ENCODE measurements around the gene PPAT.

The PPAT gene

GRCh38 chr4:56433280-56433679 is 2.1 kb downstream of the PPAT start:
- DNase-seq (ENCODE audit: low read depth) = no peak

DNA sequence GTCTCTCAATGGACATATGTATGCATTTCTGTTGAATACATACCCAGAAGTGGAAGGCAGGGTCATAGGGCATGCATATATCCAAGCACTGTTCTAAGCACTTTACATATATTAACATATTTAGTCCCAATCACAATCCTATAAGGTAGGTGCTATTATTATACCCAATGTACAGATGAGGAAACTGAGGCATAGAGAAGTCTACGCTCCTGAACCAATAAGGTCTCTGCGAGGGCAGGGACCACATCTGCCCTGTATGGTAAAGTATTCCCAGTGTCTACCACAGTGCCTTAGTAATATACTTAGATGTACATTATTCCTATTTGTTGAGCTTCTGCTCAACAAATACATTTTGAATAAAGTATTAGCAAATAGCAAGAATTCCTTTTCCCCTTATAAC is 5.2 kb downstream of the PPAT start:
- DNase-seq (ENCODE audit: low read depth) = no peak

DNA sequence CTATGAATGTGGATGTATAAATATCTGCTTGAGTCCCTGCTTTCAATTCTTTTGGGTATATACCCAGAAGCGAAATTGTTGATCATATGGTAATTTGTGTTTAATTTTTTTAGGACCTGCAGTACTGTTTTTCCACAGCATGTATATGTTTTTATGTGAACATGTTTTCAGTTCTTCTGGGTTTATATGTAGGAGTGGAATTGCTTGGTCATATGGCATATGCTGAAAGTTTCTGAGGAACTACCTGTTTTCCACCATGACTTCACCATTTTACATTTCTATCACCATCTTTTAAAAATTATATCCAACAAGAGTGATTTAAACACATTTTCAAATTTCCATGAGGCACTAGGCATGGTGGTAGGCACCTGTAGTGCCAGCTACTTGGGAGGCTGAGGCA is 8.2 kb downstream of the PPAT start:
- no peak for DNase-seq (ENCODE audit: low read depth)

GRCh38 chr4:56426273-56426672 is 9.1 kb downstream of the PPAT start:
- DNase-seq (ENCODE audit: low read depth) = no peak

DNA sequence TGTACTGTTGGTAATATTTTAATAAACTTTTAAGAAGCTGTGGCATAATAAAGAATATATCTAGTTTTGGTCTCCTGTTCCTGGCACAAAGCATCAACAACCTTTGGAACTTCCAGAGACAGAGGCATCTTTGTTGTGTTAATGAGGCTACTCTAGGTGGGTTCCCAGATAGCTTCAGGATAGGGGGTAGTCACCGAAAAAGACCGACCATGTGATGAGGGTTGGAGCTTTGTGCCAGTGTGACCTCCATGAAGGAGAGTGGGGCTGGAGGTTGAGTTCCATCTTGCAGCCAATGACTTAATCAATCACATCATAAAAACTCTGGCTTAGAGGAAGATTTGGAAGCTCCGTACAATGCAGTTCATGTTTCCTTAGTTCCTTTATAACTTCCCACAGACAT is 9.9 kb downstream of the PPAT start:
- no peak for DNase-seq (ENCODE audit: low read depth)

DNA sequence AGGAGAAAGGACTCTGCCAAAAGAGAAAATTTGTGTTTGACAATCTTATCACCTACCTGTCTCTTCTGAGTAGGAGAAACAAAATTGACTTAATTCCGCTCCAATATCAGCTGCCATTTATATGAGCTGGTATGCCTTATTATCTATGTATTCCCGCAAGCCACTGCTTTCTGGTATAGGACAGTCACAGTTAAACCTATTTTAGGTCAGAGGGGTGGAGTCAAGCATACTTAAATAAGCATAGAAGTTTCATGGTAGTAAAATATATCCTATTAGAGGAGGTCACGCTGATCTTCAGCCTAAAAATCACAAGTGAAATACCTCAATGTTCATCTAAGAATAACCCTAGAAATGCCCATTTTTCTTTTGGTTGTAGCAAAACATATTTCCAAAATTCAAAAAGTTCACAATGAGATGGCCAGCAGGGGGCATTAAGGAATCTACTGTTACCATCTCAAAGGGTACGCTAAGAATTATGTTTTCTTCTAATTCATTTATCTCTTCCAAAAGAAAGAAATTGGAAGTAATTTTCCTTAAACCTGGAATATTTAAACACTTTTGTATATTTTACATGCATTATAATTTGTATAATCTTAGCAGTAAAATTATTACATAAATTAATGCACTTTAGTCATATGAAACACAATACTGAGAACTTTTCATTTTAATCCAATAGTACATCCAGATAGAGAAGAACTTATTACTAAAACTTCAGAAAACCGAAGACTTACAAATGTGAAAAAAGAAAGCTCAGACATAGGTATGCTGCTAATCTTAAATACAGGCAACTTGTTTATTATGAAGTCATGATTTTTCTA is 10.5 kb downstream of the PPAT start:
- DNase-seq (ENCODE audit: low read depth) = peak; percentile 56

DNA sequence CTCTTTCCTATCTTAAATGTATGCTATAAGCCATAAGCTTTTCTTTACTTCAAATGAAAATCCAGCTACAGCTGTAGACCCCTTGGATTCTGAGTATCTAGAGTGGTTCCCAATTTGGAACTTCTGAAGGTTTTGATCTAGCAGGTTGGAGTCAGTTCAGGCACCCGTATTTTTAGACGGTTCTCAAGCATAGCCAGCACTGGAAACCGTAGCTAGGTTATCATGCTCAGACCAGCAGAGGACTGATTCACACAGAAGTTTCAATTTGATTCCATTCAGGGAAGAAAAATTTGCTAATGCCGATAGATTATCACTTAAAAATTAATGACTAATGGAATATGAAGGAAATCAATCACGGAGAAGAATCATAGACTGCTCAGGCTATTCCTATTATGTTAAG is 11.2 kb downstream of the PPAT start:
- DNase-seq (ENCODE audit: low read depth) = no peak

DNA sequence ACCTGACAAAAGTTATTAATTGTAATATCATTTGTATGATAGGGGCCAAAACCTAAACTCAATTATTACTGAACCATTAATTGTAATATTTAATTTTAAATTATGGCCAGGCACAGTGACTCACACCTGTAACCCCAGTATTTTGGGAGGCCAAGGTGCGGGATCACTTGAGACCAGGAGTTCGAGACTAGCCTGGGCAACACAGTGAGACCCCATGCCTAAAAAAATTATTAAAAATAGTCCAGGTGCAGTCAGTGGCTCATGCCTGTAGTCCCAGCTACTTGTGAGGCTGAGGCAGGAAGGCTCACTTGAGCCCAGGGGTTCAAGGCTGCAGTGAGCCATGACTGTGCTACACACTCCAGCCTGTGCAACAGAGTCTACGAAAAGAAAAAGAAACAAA is 18.0 kb downstream of the PPAT start:
- no peak for DNase-seq (ENCODE audit: low read depth)

- DNase-seq (ENCODE audit: low read depth) = no peak
Measured at GRCh38 chr4:56416349-56416748, 19.1 kb downstream of the PPAT start.

DNA sequence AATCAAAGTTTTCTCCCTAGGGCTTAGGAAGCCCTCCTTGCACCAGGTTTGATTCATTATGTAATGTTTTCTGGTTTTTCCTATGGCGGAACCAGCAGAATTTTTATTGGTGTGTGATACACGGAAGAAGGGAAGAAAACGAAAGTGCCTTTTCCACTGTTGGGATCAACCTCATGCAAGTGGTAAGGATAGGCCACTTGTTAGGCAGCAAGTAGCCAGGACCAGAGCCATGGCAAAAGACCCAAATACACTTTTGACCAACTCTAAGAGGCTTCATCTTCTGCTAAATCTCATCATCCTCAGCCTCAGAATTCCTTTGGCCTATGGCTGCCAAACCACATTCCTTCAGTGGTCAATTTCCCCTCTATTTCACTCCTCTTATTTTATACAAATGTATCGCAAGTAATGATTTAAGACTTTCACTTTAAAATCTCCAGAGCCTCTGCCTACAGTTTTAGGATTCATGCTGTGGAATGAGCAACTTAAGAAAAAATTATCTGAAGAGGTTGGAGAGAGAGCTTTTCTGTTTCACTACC is 21.2 kb downstream of the PPAT start:
- DNase-seq (ENCODE audit: low read depth) = no peak

DNA sequence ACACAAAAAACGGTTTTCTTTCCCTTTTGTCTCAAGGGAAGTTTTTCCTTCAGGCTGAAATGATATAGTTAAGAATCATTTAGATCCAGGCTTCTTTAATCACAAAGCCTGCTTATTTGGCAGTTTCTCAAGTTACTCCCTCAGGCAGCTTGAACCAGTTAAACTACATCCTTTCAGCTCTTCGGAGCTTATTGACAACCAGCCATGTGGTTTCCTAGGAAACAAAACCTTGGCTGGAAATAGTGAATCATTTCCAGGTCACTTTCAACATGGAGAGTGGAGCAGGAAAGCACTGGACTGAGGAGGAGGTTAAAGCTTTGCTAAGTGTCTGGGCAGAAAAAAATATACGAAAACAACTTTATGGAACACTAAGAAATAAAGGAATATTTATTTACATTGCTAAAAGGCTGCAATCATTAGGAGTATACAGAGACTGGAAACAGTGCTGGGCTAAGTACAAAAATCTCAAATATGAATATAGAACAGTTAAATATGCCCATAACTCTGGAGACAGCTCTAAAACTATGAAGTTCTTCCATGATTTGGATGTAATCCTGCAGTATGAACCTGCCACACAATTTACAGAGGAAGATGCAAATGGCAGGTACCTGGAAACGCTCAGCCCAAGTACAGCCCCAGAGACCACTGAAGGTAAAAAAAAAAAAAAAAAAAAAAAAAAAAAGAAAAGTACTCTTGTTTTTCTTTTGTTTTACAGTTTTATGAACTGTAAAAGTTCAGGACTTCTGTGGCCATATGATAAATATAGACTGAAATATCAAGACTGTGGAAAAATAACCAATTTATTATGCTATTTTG is 25.0 kb downstream of the PPAT start:
- DNase-seq (ENCODE audit: low read depth) = peak; percentile 95

DNA sequence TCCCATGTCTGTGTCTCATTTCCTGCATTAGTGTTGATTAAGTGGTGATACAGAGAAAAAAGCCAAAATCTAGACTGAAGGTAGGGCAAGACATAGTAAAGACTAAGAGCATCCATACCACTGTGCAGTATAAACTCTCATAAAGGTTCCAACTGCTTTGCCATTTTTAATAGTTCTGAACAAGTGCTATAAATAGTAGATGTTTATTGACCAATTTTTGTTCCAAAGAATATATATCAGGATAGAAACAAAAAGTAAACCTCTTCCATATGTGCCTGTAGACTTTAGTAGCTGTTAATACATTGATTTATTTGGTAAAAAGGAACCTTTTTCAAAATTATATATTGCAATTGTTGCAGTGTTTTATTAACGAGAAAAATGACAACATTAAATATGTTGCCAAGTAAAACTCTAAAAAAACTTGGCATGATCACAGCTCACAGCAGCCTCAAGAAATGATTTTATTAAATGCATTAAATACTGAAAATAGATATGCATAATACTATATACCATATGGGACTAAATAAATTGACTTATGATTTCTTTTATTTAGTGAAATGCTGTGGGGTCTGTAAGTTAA is 25.8 kb downstream of the PPAT start:
- DNase-seq (ENCODE audit: low read depth) = no peak

DNA sequence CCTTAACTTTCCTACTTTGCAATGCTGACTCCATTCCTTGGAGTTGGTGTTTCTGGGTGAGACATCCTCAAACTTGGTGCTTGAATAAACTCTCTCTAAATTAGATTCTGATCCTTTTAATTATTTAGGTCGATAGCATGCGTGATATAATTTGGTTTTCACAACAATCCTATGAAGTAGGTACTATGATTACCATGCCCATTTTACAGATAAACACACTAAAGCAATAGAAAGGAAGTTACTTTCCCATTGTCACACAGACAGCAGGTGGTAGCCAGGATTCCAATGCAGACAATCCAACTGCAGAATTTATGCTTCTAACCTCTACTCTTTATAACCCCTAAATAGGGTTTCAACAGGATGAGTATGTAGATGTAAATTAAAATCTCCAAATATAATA is 26.4 kb downstream of the PPAT start:
- no peak for DNase-seq (ENCODE audit: low read depth)

- no peak for DNase-seq (ENCODE audit: low read depth)
Measured at GRCh38 chr4:56406151-56406550, 29.3 kb downstream of the PPAT start.

DNA sequence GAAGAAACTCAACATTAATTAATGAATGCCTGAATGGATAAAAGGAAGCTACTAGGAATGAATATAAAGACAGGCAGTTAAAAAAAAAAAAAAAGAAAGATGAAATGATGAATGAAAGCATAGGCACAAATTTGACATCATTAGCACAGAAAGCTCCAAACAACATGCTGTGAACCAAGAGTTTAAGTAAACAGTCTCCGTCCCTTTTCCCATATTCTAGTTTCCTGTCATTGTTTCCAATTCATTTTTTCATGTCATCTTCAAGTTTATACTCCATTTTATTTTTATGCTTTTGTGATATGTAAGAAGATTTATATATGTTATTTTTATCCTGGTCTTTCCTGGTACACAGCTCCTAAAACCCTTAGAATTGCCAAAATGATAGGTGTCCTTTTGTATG is 30.4 kb downstream of the PPAT start:
- no peak for DNase-seq (ENCODE audit: low read depth)

DNA sequence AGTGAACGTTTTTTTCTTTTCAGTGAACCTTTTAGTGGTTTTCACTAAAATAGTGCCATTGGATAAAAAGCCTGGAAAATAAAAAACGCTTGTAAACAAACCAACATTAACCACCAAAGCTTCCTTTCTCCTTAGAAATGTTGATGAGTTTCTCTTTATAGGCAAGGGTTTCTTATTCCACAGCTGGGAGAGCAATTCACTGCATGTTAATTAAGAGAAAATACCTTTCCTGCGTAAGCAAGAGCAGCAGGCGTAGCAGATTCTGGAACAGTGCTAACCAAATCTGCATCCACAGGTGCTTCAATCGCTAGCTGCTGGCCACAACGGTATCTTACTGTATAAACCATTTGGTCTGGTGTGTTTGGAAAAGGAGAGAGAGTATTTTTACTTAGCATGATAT is 34.9 kb downstream of the PPAT start:
- DNase-seq (ENCODE audit: low read depth) = no peak

DNA sequence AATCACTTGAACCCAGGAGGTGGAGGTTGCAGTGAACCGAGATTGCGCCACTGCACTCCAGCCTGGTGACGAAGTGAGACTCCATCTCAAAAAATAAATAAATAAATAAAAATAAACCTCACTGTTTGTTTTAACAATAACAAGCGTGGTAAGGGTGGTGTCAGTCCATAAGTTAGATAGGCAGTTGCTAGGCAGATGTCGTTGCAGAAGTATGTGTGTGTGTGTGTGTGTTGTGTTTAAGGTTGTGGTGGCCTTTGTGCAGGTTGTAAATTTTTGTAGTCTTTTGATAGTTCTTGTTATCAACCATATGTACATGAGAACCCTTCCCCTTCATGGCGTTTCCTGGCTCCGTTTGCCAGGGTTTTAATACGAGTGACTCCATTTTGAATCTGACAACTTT is 44.1 kb downstream of the PPAT start:
- DNase-seq (ENCODE audit: low read depth) = no peak

GRCh38 chr4:56389558-56389957 is 45.9 kb downstream of the PPAT start:
- DNase-seq (ENCODE audit: low read depth) = no peak

GRCh38 chr4:56388306-56388705 is 47.1 kb downstream of the PPAT start:
- peak; percentile 19 for DNase-seq (ENCODE audit: low read depth)

- peak; percentile 94 for DNase-seq (ENCODE audit: low read depth)
Measured at GRCh38 chr4:56387023-56388001, 48.1 kb downstream of the PPAT start, which contains the start of gene AASDH. Gene AASDH, minus strand, starts transcription at chr4:56387491. Its CDS starts 3,192 bp downstream, at chr4:56384299.

GRCh38 chr4:56386091-56386490 is 49.3 kb downstream of the PPAT start:
- DNase-seq (ENCODE audit: low read depth) = no peak
